ENCODE measurements around the gene NMNAT3.

NMNAT3 gene

GRCh38 chr3:139537795-139538621 lies 139.8 kb downstream of the NMNAT3 start:
- no peak for DNase-seq

GRCh38 chr3:139537361-139537760 lies 140.4 kb downstream of the NMNAT3 start:
- DNase-seq = no peak

GRCh38 chr3:139534992-139535879 lies 142.5 kb downstream of the NMNAT3 start:
- DNase-seq = no peak

- no peak for DNase-seq
Measured at GRCh38 chr3:139534455-139534812, 143.3 kb downstream of the NMNAT3 start.

DNA sequence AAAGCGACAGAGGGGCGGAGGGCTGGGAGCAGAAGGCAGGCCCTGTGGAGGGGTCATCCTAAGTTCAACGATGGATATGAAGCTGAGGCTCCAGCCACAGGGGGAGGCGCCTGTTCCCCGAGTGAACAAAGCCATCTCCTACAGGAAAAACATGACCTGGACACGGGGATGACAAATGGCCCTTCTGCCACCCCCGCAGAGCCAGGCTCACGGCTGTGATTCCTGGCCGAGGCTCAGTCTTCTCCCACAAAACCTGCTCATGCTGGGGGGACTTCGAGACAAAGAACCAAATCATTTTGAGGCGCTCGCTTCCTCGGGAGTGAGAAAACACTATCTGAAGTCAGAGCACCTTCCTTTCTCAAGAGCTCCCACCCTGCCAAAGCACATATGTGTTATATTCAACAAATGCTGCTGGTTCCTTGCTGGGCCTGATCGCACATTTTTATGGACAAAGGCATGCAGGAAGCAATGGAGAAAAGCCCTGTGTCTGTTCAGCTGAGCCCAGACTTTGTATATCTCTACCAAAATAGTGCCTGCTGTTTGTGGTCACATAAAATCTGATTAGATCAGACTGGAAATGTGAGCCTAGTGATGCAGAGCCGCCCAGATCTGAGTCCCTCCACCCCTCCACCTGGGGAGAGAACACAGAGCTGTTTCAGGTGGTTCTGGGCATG lies 143.9 kb downstream of the NMNAT3 start:
- DNase-seq = no peak

- DNase-seq = no peak
Measured at GRCh38 chr3:139532976-139533375, 144.8 kb downstream of the NMNAT3 start.

- DNase-seq = no peak
Measured at GRCh38 chr3:139530717-139531116, 147.1 kb downstream of the NMNAT3 start.

- DNase-seq = no peak
Measured at GRCh38 chr3:139529662-139530061, 148.1 kb downstream of the NMNAT3 start.

- no peak for DNase-seq
Measured at GRCh38 chr3:139528924-139529323, 148.8 kb downstream of the NMNAT3 start.

DNA sequence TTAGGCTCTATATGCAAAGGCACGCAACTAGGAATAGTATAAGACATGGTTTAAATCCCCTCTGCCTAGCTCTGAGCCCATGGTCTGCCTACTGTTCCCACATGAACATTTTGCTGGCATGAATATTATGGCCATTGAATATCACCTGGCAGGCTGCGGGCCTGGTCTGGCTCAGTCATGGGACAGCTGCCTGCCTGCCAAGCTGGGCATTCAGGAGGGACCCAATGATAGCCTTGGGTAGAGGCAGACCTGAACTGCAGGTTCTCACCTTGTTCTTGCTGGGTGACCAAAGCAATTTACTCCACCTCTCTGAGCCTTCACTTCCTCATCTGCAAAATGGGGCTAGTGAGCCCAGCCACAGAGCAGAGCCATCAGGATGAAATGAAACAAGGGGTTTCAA lies 149.5 kb downstream of the NMNAT3 start:
- DNase-seq = no peak

- DNase-seq = no peak
Measured at GRCh38 chr3:139527265-139527664, 150.5 kb downstream of the NMNAT3 start.

- DNase-seq = no peak
Measured at GRCh38 chr3:139526146-139526545, 151.6 kb downstream of the NMNAT3 start.

- no peak for DNase-seq
Measured at GRCh38 chr3:139524841-139525636, 152.7 kb downstream of the NMNAT3 start.

- no peak for DNase-seq
Measured at GRCh38 chr3:139523718-139524117, 154.1 kb downstream of the NMNAT3 start.

DNA sequence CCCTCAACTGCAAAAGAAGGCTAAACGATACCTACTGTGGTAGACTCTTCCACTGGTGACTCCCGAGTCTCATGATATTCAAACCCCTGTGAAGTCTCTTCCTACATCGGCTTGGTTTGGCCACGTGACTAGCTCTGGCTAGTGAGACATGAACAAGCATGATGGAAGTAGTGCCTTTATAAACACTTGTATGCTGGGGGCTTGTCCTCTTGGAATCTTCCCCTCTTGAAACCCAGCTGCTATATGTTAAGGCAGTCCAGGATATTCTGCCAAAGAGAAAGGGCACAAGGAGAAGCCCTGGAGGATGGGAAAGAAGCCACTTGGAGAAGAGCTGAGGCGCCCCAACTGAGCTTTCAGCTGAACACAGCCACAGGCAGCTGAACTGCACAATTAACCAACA lies 154.6 kb downstream of the NMNAT3 start:
- no peak for DNase-seq

DNA sequence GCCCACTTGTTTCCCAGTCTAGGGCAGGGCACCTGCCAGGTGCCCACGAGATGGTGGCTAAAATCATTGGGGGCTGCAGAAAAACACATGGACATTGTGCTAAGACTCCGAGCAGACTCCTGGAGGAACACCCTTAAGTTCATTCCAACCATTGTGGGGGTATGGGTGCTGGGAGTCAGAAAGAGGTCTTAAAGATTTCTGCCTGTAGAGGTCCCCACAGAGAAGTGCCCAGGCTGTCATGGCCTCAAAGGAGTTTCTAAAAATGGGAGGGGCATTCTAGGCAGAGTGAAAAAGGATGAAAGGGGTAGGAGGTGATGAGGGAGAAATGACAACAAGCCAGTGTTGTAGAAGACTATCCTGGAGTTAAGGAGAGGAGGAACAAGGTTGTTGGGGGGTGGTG lies 155.4 kb downstream of the NMNAT3 start:
- DNase-seq = no peak

- no peak for DNase-seq
Measured at GRCh38 chr3:139521816-139522215, 156.0 kb downstream of the NMNAT3 start.

GRCh38 chr3:139521144-139521543 lies 156.6 kb downstream of the NMNAT3 start:
- no peak for DNase-seq

DNA sequence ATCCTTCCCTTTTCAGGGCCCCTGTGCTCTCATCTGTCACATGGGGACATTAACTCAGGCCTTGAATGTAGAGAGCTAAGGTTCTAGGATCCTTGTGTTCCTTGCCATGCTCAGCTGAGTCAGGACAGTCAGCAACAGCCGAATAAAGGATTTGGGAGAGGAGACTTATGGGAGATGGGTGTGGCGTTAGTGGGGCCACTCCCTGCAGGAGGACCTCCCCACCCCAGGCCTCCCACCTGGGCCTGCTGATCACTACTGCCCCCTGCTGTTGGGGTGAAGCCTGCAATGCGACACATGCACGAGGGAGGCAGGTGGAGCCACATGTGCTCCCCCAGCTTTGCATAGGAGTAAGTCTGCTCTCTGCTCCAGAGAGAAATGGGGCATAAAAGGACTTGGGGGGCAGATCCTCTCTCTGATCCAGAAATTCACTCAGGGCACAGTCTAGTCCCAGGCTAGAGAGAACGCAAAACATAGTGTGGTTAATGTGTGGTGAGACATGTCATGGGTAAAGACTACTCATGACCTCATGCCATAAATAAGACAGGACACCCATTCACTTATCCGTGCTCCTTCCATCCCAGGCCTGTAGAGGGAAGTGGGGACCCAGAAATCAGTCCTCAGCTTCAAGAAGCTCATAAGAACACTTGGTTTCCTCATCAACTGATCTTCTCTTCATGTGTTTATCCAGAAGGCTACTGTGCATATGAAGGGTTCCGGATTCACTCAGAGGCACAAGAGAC lies 157.6 kb downstream of the NMNAT3 start:
- no peak for DNase-seq

GRCh38 chr3:139518926-139519842 lies 158.6 kb downstream of the NMNAT3 start:
- DNase-seq = no peak

DNA sequence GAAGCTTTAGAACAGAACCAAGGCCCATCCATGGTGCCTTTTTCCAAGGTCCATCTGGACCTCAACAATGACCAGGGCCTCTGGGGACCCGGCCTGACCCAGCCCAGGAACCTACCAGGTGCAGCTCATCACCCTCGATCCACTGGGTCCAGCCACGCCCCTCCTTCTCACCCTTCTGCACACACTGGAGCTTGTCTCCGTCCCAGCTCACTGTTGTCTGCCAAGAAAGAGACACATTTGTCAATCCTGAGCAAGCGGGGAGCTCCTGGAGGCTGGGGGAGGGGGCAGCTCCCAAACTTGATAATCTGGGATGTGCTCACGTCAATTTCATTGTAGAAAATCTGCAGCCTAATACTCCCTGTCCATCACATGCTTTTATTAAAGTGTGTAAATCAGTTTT lies 159.5 kb downstream of the NMNAT3 start:
- DNase-seq = no peak
